ENCODE results near the gene MISP.

DNA sequence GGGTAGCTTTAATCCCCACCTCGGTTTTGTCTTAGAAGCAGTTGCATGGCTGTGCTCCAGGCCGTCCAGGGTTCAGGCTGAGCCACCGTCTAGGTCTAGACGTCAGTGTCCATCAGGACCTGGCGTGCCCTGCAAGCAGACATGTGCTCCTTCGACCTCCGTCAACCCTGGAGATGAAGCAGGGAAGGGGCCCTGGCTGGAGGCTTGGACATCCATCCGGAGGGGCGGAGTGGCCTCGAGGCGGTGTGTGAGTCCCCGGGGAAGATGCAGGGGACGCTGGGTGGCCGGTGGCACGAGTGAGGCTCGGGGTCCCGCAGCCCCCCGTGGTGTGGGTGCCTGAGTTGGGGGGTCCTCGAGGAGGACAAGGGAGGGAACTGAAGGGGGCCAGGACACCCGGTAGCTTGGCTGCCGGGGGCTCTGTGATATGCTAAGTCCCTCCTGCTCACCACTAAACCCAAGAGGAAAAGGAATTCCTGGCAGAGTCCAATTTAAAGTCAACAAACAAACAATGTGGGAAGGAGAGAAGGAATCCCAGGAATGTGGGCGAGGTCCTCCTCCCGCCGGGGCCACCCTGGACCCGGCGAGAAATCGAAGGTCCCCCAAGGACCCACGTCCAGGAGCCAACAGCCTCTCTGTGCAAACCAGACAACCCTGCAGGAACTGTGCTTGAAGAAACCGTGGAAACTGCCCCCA, 31.4 kb downstream of the MISP start:
- TF ChIP-seq, protein P1, sequence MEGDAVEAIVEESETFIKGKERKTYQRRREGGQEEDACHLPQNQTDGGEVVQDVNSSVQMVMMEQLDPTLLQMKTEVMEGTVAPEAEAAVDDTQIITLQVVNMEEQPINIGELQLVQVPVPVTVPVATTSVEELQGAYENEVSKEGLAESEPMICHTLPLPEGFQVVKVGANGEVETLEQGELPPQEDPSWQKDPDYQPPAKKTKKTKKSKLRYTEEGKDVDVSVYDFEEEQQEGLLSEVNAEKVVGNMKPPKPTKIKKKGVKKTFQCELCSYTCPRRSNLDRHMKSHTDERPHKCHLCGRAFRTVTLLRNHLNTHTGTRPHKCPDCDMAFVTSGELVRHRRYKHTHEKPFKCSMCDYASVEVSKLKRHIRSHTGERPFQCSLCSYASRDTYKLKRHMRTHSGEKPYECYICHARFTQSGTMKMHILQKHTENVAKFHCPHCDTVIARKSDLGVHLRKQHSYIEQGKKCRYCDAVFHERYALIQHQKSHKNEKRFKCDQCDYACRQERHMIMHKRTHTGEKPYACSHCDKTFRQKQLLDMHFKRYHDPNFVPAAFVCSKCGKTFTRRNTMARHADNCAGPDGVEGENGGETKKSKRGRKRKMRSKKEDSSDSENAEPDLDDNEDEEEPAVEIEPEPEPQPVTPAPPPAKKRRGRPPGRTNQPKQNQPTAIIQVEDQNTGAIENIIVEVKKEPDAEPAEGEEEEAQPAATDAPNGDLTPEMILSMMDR (IDR thresholded peaks at IDR 0.05; ENCODE audit: low read length) = no peak
- TF ChIP-seq EZH2 (IDR thresholded peaks at IDR 0.05; ENCODE audit: borderline replicate concordance, low read length) = no peak

Data from OCI-LY1 (cell line).